GM19328 (cell line): ENCODE measurements around the gene POU2F3.

Source experiments
- ATAC-seq: cut with Tn5 transposase; IDR thresholded peaks from one replicate; pipeline ENCODE4 v1.9.1; 2021; ENCODE audit warnings: mild to moderate bottlenecking, moderate library complexity; ENCODE audit not compliant: unreplicated experiment

The POU2F3 gene

GRCh38 chr11:120226242-120226641 lies 13.7 kb upstream of the POU2F3 start:
- no peak for ATAC-seq

GRCh38 chr11:120226714-120227113 lies 13.2 kb upstream of the POU2F3 start:
- ATAC-seq, result no peak

- ATAC-seq, result no peak
Measured at GRCh38 chr11:120227228-120227852, 12.6 kb upstream of the POU2F3 start.

GRCh38 chr11:120228794-120229384 lies 11.1 kb upstream of the POU2F3 start:
- no peak for ATAC-seq

- no peak for ATAC-seq
Measured at GRCh38 chr11:120229451-120230424, 10.2 kb upstream of the POU2F3 start.

GRCh38 chr11:120230433-120231071 lies 9.4 kb upstream of the POU2F3 start:
- ATAC-seq, result no peak

GRCh38 chr11:120231963-120232362 lies 8.0 kb upstream of the POU2F3 start:
- no peak for ATAC-seq

- no peak for ATAC-seq
Measured at GRCh38 chr11:120233207-120233803, 6.6 kb upstream of the POU2F3 start.

GRCh38 chr11:120235024-120235628 lies 4.8 kb upstream of the POU2F3 start:
- no peak for ATAC-seq

GRCh38 chr11:120236169-120237107 lies 3.5 kb upstream of the POU2F3 start:
- ATAC-seq, result no peak

- ATAC-seq, result no peak
Measured at GRCh38 chr11:120238968-120239620, 846 bp upstream of the POU2F3 start.

GRCh38 chr11:120240866-120241265 lies 926 bp downstream of the POU2F3 start:
- ATAC-seq, result no peak

GRCh38 chr11:120241277-120241676 lies 1.3 kb downstream of the POU2F3 start:
- no peak for ATAC-seq

GRCh38 chr11:120243221-120243620 lies 3.3 kb downstream of the POU2F3 start:
- ATAC-seq, result no peak

- no peak for ATAC-seq
Measured at GRCh38 chr11:120244476-120245365, 4.8 kb downstream of the POU2F3 start.

GRCh38 chr11:120245434-120245833 lies 5.5 kb downstream of the POU2F3 start:
- no peak for ATAC-seq

GRCh38 chr11:120248551-120249278 lies 8.8 kb downstream of the POU2F3 start:
- no peak for ATAC-seq
